GM03348 (cell line): ENCODE results near the gene COP1.
A peak's percentile ranks its signal among the peaks of the same experiment; 100 is the strongest.
"Not testable (repeated sequence)": the region's sequence is repeated elsewhere in the genome, so short reads cannot be mapped to it uniquely, and the experiment has no call there.

Source experiments
- DNase-seq: peaks from one replicate; pipeline ENCODE4 v3.0.0; 2012; ENCODE audit warnings: low spot score

The COP1 gene

GRCh38 chr1:176206961-176207902 is at the start of gene COP1:
Gene COP1 (minus strand): TSS chr1:176207286. CDS start chr1:176206978, 308 bp downstream.
- peak; percentile 98 for DNase-seq

GRCh38 chr1:176252191-176252590 is 45.1 kb upstream of the COP1 start:
- no peak for DNase-seq

- no peak for DNase-seq
These were observed 37.8 kb upstream of the COP1 start for GRCh38 chr1:176244851-176245250.

- DNase-seq, result peak; percentile 56
These were observed 36.7 kb upstream of the COP1 start for GRCh38 chr1:176243746-176244145.

GRCh38 chr1:176241385-176242015 is 34.4 kb upstream of the COP1 start:
- DNase-seq, result peak; percentile 55

- DNase-seq, result not testable (repeated sequence)
These were observed 26.6 kb upstream of the COP1 start for GRCh38 chr1:176233657-176234056.

- no peak for DNase-seq
These were observed 20.5 kb upstream of the COP1 start for GRCh38 chr1:176227579-176227978.

- no peak for DNase-seq
These were observed 18.8 kb upstream of the COP1 start for GRCh38 chr1:176225911-176226310.

GRCh38 chr1:176225479-176225875 is 18.4 kb upstream of the COP1 start:
- no peak for DNase-seq

GRCh38 chr1:176222196-176222595 is 15.1 kb upstream of the COP1 start:
- DNase-seq, result no peak

GRCh38 chr1:176220100-176220689 is 13.1 kb upstream of the COP1 start:
- no peak for DNase-seq

- DNase-seq, result no peak
These were observed 10.5 kb upstream of the COP1 start for GRCh38 chr1:176217461-176218099.

- DNase-seq, result no peak
These were observed 8.9 kb upstream of the COP1 start for GRCh38 chr1:176216031-176216430.

- DNase-seq, result no peak
These were observed 4.5 kb upstream of the COP1 start for GRCh38 chr1:176211396-176212165.

- no peak for DNase-seq
These were observed 948 bp upstream of the COP1 start for GRCh38 chr1:176208034-176208433.

- peak; percentile 70 for DNase-seq
These were observed 803 bp downstream of the COP1 start for GRCh38 chr1:176206006-176206960.

- peak; percentile 10 for DNase-seq
These were observed 1.7 kb downstream of the COP1 start for GRCh38 chr1:176205332-176205914.

GRCh38 chr1:176204655-176205054 is 2.4 kb downstream of the COP1 start:
- not testable (repeated sequence) for DNase-seq

GRCh38 chr1:176203735-176204134 is 3.4 kb downstream of the COP1 start:
- no peak for DNase-seq

GRCh38 chr1:176201568-176201967 is 5.5 kb downstream of the COP1 start:
- no peak for DNase-seq
